ENCODE results near the gene CAST. TPM values are rescaled to one million over a fixed set of nuclear protein-coding genes. Genes with fewer than 3 reads are reported as not detected.

The CAST gene
- total RNA-seq, 4 donors from 2014 or later: 292 to 347 (median 320) TPM

DNA sequence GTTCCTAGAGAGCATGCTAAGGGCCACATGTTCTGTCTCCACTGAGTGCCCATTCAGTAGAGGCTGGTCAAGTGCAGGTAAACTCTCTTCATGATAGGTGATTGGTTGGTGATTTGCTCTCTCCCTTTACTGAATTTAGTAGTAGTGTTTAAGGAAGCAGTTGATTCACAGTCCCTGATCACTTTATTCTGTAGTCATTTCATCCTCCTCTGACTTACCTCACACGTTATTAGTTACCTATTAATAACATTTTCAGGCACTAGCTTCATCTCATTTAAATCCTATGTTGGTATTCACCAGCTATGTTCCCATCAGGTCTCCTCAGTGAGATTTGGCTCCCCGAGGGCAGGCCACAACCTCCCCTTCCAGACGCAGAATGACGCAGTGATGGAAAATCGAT lies 93.7 kb downstream of the CAST start:
- no peaks in the 10 kb centered on the region for H3K4me1 ChIP-seq
- ATAC-seq: no peak
- 67% methylated on average over 1 to 5 of the region's 5 CpGs for WGBS, 2 donors (ENCODE audit: low coverage in 1 of 2)
- no peaks in the 10 kb centered on the region for H3K27me3 ChIP-seq
- peaks cover 9 to 81% of the 10 kb centered on the region in 2 donors for H3K36me3 ChIP-seq
- TF ChIP-seq POLR2A (IDR thresholded peaks at IDR 0.05): no peak
- TF ChIP-seq, protein P1, sequence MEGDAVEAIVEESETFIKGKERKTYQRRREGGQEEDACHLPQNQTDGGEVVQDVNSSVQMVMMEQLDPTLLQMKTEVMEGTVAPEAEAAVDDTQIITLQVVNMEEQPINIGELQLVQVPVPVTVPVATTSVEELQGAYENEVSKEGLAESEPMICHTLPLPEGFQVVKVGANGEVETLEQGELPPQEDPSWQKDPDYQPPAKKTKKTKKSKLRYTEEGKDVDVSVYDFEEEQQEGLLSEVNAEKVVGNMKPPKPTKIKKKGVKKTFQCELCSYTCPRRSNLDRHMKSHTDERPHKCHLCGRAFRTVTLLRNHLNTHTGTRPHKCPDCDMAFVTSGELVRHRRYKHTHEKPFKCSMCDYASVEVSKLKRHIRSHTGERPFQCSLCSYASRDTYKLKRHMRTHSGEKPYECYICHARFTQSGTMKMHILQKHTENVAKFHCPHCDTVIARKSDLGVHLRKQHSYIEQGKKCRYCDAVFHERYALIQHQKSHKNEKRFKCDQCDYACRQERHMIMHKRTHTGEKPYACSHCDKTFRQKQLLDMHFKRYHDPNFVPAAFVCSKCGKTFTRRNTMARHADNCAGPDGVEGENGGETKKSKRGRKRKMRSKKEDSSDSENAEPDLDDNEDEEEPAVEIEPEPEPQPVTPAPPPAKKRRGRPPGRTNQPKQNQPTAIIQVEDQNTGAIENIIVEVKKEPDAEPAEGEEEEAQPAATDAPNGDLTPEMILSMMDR (IDR thresholded peaks at IDR 0.05): no peak
- TF ChIP-seq POLR2AphosphoS5 (IDR thresholded peaks at IDR 0.05): no peak
- TF ChIP-seq EP300 (IDR thresholded peaks at IDR 0.05): no peak
- no peaks in the 10 kb centered on the region for H3K9me3 ChIP-seq
- H3K27ac ChIP-seq: no peak overlapping the region
- H3K4me3 ChIP-seq: no peak overlapping the region

DNA sequence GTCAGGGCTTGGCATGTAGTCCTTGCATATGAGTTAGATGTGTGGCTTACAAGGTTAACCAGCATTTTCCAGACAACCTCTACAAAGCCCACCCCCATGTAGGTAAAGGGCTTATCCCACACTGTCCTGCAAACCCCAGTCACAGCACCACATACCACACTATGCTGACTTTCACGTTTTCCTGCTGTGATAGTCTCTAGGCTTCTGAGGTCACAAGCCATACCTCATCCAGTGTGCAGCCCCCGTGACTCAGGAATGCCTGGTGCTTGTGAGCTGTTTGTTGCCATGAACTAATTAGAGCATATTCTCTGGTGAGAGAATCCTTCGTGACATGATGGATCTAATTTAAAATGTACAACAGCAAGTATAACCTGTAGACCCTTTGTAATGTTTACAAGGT lies 94.8 kb downstream of the CAST start:
- 17 to 86% methylated on average over 1 to 3 of the region's 3 CpGs for WGBS, 2 donors (ENCODE audit: low coverage in 1 of 2)
- H3K4me3 ChIP-seq: no peak overlapping the region
- TF ChIP-seq POLR2A (IDR thresholded peaks at IDR 0.05): no peak
- TF ChIP-seq POLR2AphosphoS5 (IDR thresholded peaks at IDR 0.05): no peak
- no peak for TF ChIP-seq EP300 (IDR thresholded peaks at IDR 0.05)
- TF ChIP-seq, protein P1 (IDR thresholded peaks at IDR 0.05): no peak
- ATAC-seq: peak; percentile 48
- H3K27ac ChIP-seq: no peak overlapping the region
- no peaks in the 10 kb centered on the region for H3K27me3 ChIP-seq
- no peaks in the 10 kb centered on the region for H3K9me3 ChIP-seq
- H3K4me1 ChIP-seq: no peaks in the 10 kb centered on the region
- peaks cover 9 to 75% of the 10 kb centered on the region in 2 donors for H3K36me3 ChIP-seq

GRCh38 chr5:96758621-96759020 lies 96.4 kb downstream of the CAST start:
- Histone ChIP-seq H3K9me3 (no peaks in the 10 kb centered on the region), H3K4me1 (no peaks in the 10 kb centered on the region), H3K27ac (no peak overlapping the region), H3K4me3 (no peak overlapping the region), H3K36me3 (peaks cover 9 to 80% of the 10 kb centered on the region in 2 donors), H3K27me3 (no peaks in the 10 kb centered on the region)
- no peak for TF ChIP-seq EP300 (IDR thresholded peaks at IDR 0.05)
- no peak for TF ChIP-seq POLR2AphosphoS5 (IDR thresholded peaks at IDR 0.05)
- TF ChIP-seq, protein P1 (IDR thresholded peaks at IDR 0.05): no peak
- TF ChIP-seq POLR2A (IDR thresholded peaks at IDR 0.05): no peak
- 92% methylated on average over 4 of the region's 4 CpGs for WGBS, 2 donors (ENCODE audit: low coverage in 1 of 2)
- ATAC-seq: no peak

GRCh38 chr5:96761618-96762017 lies 99.4 kb downstream of the CAST start:
- TF ChIP-seq EP300 (IDR thresholded peaks at IDR 0.05): no peak
- TF ChIP-seq POLR2A (IDR thresholded peaks at IDR 0.05): no peak
- TF ChIP-seq, protein P1 (IDR thresholded peaks at IDR 0.05): no peak
- TF ChIP-seq POLR2AphosphoS5 (IDR thresholded peaks at IDR 0.05): no peak
- no peak overlapping the region for H3K27ac ChIP-seq
- peaks cover 8 to 80% of the 10 kb centered on the region in 2 donors for H3K36me3 ChIP-seq
- H3K4me3 ChIP-seq: no peak overlapping the region
- no peaks in the 10 kb centered on the region for H3K27me3 ChIP-seq
- no peaks in the 10 kb centered on the region for H3K9me3 ChIP-seq
- no peak for ATAC-seq
- H3K4me1 ChIP-seq: no peaks in the 10 kb centered on the region
- WGBS, 2 donors (ENCODE audit: low coverage in 1 of 2): 58 to 72% methylated on average over 4 of the region's 4 CpGs

DNA sequence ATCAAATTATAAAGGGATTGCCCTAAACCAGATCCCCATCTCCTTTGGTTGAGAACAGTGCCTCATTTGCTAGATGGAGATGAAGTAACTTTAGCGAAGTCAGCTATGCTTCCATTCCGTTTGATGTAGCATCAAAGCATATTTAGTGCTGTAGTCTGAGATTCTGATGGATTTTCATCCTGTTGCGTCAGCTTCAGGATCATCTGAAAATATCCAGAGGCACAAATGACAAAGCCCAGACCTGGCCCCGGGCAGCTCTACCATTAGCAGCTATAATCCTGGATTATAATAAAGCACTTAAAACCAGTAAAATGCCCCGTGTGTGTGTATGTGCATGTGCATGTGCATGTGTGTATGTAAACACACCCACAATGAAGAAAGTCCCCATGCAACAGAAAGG lies 100.8 kb downstream of the CAST start:
- TF ChIP-seq POLR2AphosphoS5 (IDR thresholded peaks at IDR 0.05): peak; percentile 56
- TF ChIP-seq, protein P1 (IDR thresholded peaks at IDR 0.05): no peak
- no peak for ATAC-seq
- Histone ChIP-seq H3K4me1 (no peaks in the 10 kb centered on the region), H3K36me3 (peaks cover 12 to 80% of the 10 kb centered on the region in 2 donors), H3K4me3 (no peak overlapping the region), H3K27me3 (no peaks in the 10 kb centered on the region), H3K27ac (no peak overlapping the region), H3K9me3 (no peaks in the 10 kb centered on the region)
- WGBS, 2 donors (ENCODE audit: low coverage in 1 of 2): 32 to 52% methylated on average over 4 to 5 of the region's 5 CpGs
